Sigmoid colon (tissue), 4 donors: Measurements from ENCODE around the gene TMEM9.

ENCODE experiments used
- CTCF ChIP-seq, 4 experiments: fragments of 450-650 bp in 3 of 4; fragments of 200-600 bp in 1 of 4; IDR thresholded peaks; one replicate each; pipeline ENCODE4 v1.5.1; 2016 to 2019; ENCODE audit warnings: antibody characterized with exemption in 4 of 4, mild to moderate bottlenecking in 3 of 4, moderate library complexity in 2 of 4
- POLR2AphosphoS5 ChIP-seq, 4 donors: sonication (generic); formaldehyde crosslinking; IDR thresholded peaks; one replicate each; pipeline ENCODE4 v1.6.1; 2017; ENCODE audit warnings: antibody characterized with exemption in 4 of 4

DNA sequence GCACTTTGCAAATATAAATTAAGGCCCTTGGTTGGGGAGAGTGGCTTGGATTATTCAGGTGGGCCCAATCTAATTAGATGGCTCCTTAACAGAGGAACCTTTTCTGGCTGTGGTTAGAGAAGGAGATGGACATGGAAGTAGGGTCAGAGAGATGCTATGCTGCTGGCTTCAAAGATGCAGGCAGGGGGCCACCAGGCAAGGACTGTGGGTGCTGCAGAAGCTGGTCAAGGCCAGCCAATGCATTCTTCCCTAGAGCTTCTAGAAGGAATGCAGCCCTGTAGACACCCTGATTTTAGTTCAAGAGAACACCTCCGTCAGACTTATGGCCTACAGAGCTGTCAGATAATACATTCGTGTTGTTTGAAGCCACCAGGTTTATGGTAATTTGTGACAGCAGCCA lies 3.7 kb upstream of the TMEM9 start:
- TF ChIP-seq CTCF (IDR thresholded peaks at IDR 0.05): no peak
- no peak for TF ChIP-seq POLR2AphosphoS5 (IDR thresholded peaks at IDR 0.05)
